Caco-2 (cell line): ENCODE results near the gene MPV17L2. TPM values are rescaled to one million over a fixed set of nuclear protein-coding genes. Genes with fewer than 3 reads are reported as not detected.

ENCODE experiments used
- BruUV-seq: library from RNA; stranded (reverse); fragments of 400-500 nt; replicated peaks from 2 replicates; lab custom pipeline; 2021; lab: Mats Ljungman, UMichigan
- CTCF ChIA-PET: fragments of 300-600 bp; sonication (Branson Sonifier 250); formaldehyde crosslinking; loops from one replicate; lab custom pipeline; 2022; ENCODE audit warnings: antibody characterized with exemption; lab: Charles Lee
- POLR2A ChIA-PET: fragments of 300-600 bp; sonication (Branson Sonifier 250); formaldehyde crosslinking; loops from one replicate; lab custom pipeline; 2022; ENCODE audit warnings: antibody characterized with exemption; lab: Charles Lee
- DNase-seq, 2 experiments: peaks; one replicate each; pipeline versions ENCODE4 v3.0.0 to v3.0.0-alpha.2; 2020 to 2022
- H3K27me3 ChIP-seq: replicated peaks from 2 replicates; pipeline ENCODE4 v1.6.0; 2011; ENCODE audit warnings: low read length; ENCODE audit not compliant: control insufficient read depth, insufficient read depth
- H3K36me3 ChIP-seq: 2 replicates; pipeline ENCODE4 v1.5.1; 2011; ENCODE audit warnings: low read length; ENCODE audit not compliant: control insufficient read depth, insufficient read depth
- H3K4me1 ChIP-seq: fragments of 250-450 bp; sonication (Bioruptor Pico); 2 replicates; pipeline ENCODE4 v1.5.1; 2020; ENCODE audit warnings: mild to moderate bottlenecking
- H3K4me3 ChIP-seq: 2 replicates; pipeline ENCODE4 v1.5.1; 2011; ENCODE audit warnings: low read depth, mild to moderate bottlenecking, control low read depth, low read length
- H3K9me3 ChIP-seq: fragments of 250-450 bp; sonication (Bioruptor Pico); 2 replicates; pipeline ENCODE4 v1.5.1; 2020; ENCODE audit warnings: mild to moderate bottlenecking, moderate library complexity
- H3K27ac Mint-ChIP-seq: one replicate; pipeline ENCODE4 v1.8.0; 2022; ENCODE audit warnings: mixed read lengths; ENCODE audit not compliant: unreplicated experiment
- H3K27me3 Mint-ChIP-seq: one replicate; pipeline ENCODE4 v1.8.0; 2022; ENCODE audit warnings: mixed read lengths; ENCODE audit not compliant: insufficient read depth, unreplicated experiment
- H3K36me3 Mint-ChIP-seq: one replicate; pipeline ENCODE4 v1.8.0; 2022; ENCODE audit warnings: mild to moderate bottlenecking, mixed read lengths; ENCODE audit not compliant: insufficient read depth, unreplicated experiment
- H3K4me1 Mint-ChIP-seq: one replicate; pipeline ENCODE4 v1.8.0; 2022; ENCODE audit warnings: low read depth, mixed read lengths; ENCODE audit not compliant: unreplicated experiment
- H3K4me3 Mint-ChIP-seq: one replicate; pipeline ENCODE4 v1.8.0; 2022; ENCODE audit warnings: mild to moderate bottlenecking, moderate library complexity, mixed read lengths; ENCODE audit not compliant: unreplicated experiment
- H3K9me3 Mint-ChIP-seq: one replicate; pipeline ENCODE4 v1.8.0; 2022; ENCODE audit warnings: mixed read lengths; ENCODE audit not compliant: unreplicated experiment
- intact Hi-C: fragments of 100-400 bp; cut with micrococcal nuclease; formaldehyde crosslinking; loops from one replicate; pipeline ENCODE4 v1.10.0; 2022; ENCODE audit not compliant: unreplicated experiment
- total RNA-seq: library from RNA; stranded (reverse); gene quantifications from 2 replicates; pipeline ENCODE4 v1.2.3, GENCODE V29; 2022
- TF ChIP-seq, protein P1 (sequence below), 2 experiments: fragments of 200-600 bp in 1 of 2; IDR thresholded peaks; 1 replicate in 1 of 2; 2 replicates in 1 of 2; pipeline versions ENCODE4 v1.5.1 to v1.8.0; 2011 to 2022; ENCODE audit warnings: antibody characterized with exemption in 1 of 2, control low read depth in 1 of 2, inconsistent platforms in 1 of 2, low read depth in 1 of 2, low read length in 1 of 2, mild to moderate bottlenecking in 1 of 2, moderate library complexity in 1 of 2; ENCODE audit not compliant: insufficient read depth in 1 of 2, severe bottlenecking in 1 of 2, unreplicated experiment in 1 of 2

Gene MPV17L2
- total RNA-seq, 1 experiment from 2014 or later, result 16.6 TPM

DNA sequence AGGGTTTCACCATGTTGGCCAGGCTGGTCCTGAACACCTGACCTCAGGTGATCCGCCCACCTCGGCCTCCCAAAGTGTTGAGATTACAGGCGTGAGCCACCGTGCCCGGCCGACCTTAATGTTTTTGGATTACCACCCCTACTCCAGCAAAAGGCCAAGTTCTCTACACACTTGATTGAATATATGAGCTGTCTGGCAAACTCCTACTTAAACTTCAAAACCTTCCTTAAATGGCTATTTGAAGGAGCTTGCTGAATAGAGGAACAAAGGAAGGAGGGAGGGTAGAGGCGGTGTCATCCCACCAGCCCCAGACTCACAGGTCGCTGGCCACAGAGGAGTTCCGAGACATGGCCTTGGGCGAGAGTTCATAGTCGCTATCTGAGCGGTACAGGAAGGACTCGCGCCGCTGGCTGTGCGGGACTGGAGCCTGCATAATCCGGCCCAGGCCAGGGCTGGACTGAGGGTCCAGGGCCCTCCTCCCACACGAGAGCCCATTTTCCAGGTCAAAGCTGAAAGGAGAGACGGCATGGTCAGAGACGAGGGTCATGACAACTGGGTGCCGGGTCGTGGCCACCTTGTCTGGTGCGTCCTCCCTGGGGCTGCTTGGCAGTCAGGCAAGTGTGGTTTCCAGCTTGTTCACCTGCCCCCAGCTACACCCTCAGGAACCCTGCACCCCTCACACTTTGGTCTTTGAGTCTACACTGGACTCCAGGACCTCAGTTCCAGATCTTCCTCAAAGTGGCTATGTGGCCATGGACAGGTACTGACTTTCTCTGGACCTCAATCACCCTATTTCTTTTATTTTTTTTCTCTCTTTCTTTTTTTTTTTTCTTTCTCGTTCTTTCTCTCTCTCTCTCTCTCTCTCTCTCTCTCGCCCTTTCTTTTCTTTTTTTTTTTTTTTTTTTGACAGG, 29.1 kb downstream of the MPV17L2 start:
- no peak overlapping the region for H3K4me3 Mint-ChIP-seq
- POLR2A ChIA-PET, result interaction anchor here (0.6 kb wide), 1 partner anchor 39 kb away, joined by 5 read pairs; no protein-coding TSS in a partner anchor
- H3K9me3 ChIP-seq, result no peaks in the 10 kb centered on the region
- no peak overlapping the region for H3K27ac Mint-ChIP-seq
- no peak for DNase-seq
- peaks cover 10% of the 10 kb centered on the region for H3K4me1 Mint-ChIP-seq
- no peak overlapping the region for H3K4me3 ChIP-seq
- 0 out of 2 replicates have a peak, but pooled peaks cover 5% of the 10 kb centered on the region for H3K4me1 ChIP-seq
- TF ChIP-seq, protein P1, sequence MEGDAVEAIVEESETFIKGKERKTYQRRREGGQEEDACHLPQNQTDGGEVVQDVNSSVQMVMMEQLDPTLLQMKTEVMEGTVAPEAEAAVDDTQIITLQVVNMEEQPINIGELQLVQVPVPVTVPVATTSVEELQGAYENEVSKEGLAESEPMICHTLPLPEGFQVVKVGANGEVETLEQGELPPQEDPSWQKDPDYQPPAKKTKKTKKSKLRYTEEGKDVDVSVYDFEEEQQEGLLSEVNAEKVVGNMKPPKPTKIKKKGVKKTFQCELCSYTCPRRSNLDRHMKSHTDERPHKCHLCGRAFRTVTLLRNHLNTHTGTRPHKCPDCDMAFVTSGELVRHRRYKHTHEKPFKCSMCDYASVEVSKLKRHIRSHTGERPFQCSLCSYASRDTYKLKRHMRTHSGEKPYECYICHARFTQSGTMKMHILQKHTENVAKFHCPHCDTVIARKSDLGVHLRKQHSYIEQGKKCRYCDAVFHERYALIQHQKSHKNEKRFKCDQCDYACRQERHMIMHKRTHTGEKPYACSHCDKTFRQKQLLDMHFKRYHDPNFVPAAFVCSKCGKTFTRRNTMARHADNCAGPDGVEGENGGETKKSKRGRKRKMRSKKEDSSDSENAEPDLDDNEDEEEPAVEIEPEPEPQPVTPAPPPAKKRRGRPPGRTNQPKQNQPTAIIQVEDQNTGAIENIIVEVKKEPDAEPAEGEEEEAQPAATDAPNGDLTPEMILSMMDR (IDR thresholded peaks at IDR 0.05; ENCODE audit: insufficient read depth in 1 of 2, low read depth in 1 of 2, low read length in 1 of 2, severe bottlenecking in 1 of 2, unreplicated experiment in 1 of 2), result no peak
- H3K27me3 Mint-ChIP-seq, result no peaks in the 10 kb centered on the region
- no peaks in the 10 kb centered on the region for H3K9me3 Mint-ChIP-seq
- intact Hi-C loops, result no loop called here
- no TSS peak for BruUV-seq
- no peaks in the 10 kb centered on the region for H3K27me3 ChIP-seq
- H3K36me3 Mint-ChIP-seq, result peaks cover 26% of the 10 kb centered on the region
- H3K36me3 ChIP-seq, result no peaks in the 10 kb centered on the region
- CTCF ChIA-PET, result interaction anchor here (1.4 kb wide), 1 partner anchor 109 kb away, joined by 3 read pairs; no protein-coding TSS in a partner anchor

GRCh38 chr19:18223860-18224524, 31.0 kb downstream of the MPV17L2 start:
- Mint-ChIP-seq H3K36me3 (peaks cover 26% of the 10 kb centered on the region), H3K9me3 (no peaks in the 10 kb centered on the region), H3K4me3 (peak overlapping the region; percentile 95), H3K27ac (peak overlapping the region; percentile 81), H3K4me1 (peaks cover 10% of the 10 kb centered on the region), H3K27me3 (no peaks in the 10 kb centered on the region)
- ChIA-PET CTCF (interaction anchor here (0.5 to 2.3 kb wide), 19 partner anchors 9 to 281 kb away, joined by 3 to 18 read pairs (median 5); partner anchors contain the start of genes GDF15, MPV17L2, PIK3R2 and RAB3A), POLR2A (interaction anchor here (0.5 to 1.8 kb wide), 15 partner anchors 9 to 915 kb away, joined by 3 to 27 read pairs (median 4); partner anchors contain the start of genes DDA1, JUND, LSM4 and MPV17L2)
- intact Hi-C loops, result loop anchor here (1.0 to 2.0 kb wide), 2 partner anchors 19 to 31 kb away; partner anchors contain the start of genes MPV17L2 and RAB3A
- DNase-seq, result peak; percentile 79 to 88
- H3K27me3 ChIP-seq, result no peaks in the 10 kb centered on the region
- H3K4me1 ChIP-seq, result 0 out of 2 replicates have a peak, but pooled peaks cover 5% of the 10 kb centered on the region
- H3K36me3 ChIP-seq, result no peaks in the 10 kb centered on the region
- no peaks in the 10 kb centered on the region for H3K9me3 ChIP-seq
- TF ChIP-seq, protein P1 (IDR thresholded peaks at IDR 0.05; ENCODE audit: insufficient read depth in 1 of 2, low read depth in 1 of 2, low read length in 1 of 2, severe bottlenecking in 1 of 2, unreplicated experiment in 1 of 2), result no peak
- BruUV-seq, result no TSS peak
- H3K4me3 ChIP-seq, result peak overlapping the region; percentile 79
